Stomach (tissue), 9 donors: ENCODE results near the gene DHDH. TPM values are rescaled to one million over a fixed set of nuclear protein-coding genes. Genes with fewer than 3 reads are reported as not detected.
"Not testable (repeated sequence)": the region's sequence is repeated elsewhere in the genome, so short reads cannot be mapped to it uniquely, and the experiment has no call there.

Experiments used
- DNase-seq, 2 donors: peaks; one replicate each; pipeline versions ENCODE4 v3.0.0 to v3.0.0-alpha.2; 2013 to 2019
- H3K27ac ChIP-seq, 5 donors: fragments of 200-600 bp in 4 of 5; sonication (generic) in 4 of 5; one replicate each; pipeline ENCODE4 v1.5.1; 2013 to 2019; ENCODE audit warnings: mild to moderate bottlenecking in 1 of 5, moderate library complexity in 1 of 5
- H3K27me3 ChIP-seq, 3 donors: fragments of 200-600 bp; sonication (generic); one replicate each; pipeline ENCODE4 v1.5.1; 2017 to 2019; ENCODE audit warnings: mixed run types in 1 of 3
- H3K36me3 ChIP-seq, 4 donors: fragments of 200-600 bp; sonication (generic); 1 replicate in 3 of 4; 2 replicates in 1 of 4; pipeline ENCODE4 v1.5.1; 2016 to 2019
- H3K4me1 ChIP-seq, 4 donors: fragments of 200-600 bp; sonication (generic); one replicate each; pipeline ENCODE4 v1.5.1; 2016 to 2019
- H3K4me3 ChIP-seq, 4 donors: fragments of 200-600 bp; sonication (generic) in 3 of 4; one replicate each; pipeline ENCODE4 v1.5.1; 2016 to 2019; ENCODE audit warnings: mild to moderate bottlenecking in 1 of 4
- H3K9me3 ChIP-seq, 4 donors: fragments of 200-600 bp; sonication (generic); one replicate each; pipeline ENCODE4 v1.5.1; 2016 to 2019
- EP300 ChIP-seq: sonication (generic); formaldehyde crosslinking; IDR thresholded peaks from one replicate; pipeline ENCODE4 v1.6.1; 2017; ENCODE audit warnings: antibody characterized with exemption
- POLR2A ChIP-seq, 4 donors: fragments of 450-650 bp; IDR thresholded peaks; one replicate each; pipeline ENCODE4 v1.6.1; 2016; ENCODE audit warnings: antibody characterized with exemption in 4 of 4, control low read depth in 2 of 4, mild to moderate bottlenecking in 1 of 4, moderate library complexity in 1 of 4
- POLR2AphosphoS5 ChIP-seq, 3 donors: sonication (generic); formaldehyde crosslinking; IDR thresholded peaks; one replicate each; pipeline ENCODE4 v1.6.1; 2016; ENCODE audit warnings: antibody characterized with exemption in 3 of 3
- WGBS, 5 donors: extraction: QIAGEN DNeasy Blood & Tissue Kit in 3 of 5; methylation state at CpG; one replicate each; pipeline versions ENCODE4 v1.1.5 to v1.1.7; 2013 to 2018; 5-methylcytosine and 5-hydroxymethylcytosine counted together
- intact Hi-C: fragments of 100-400 bp; cut with DNase I; formaldehyde crosslinking; loops from one replicate; pipeline ENCODE4 v1.15.1; 2023; ENCODE audit warnings: low total_unique reads
- polyA plus RNA-seq, 3 donors: library from polyadenylated mRNA; stranded (reverse); fragments of 200-250 nt; gene quantifications; one replicate each; pipeline ENCODE4 v1.2.3, GENCODE V29; 2013
- total RNA-seq, 5 donors: library from RNA; depleted of rRNA; stranded (reverse); fragments of >200 nt; gene quantifications; one replicate each; pipeline versions ENCODE4 v1.1.0 to v1.2.3, GENCODE V29; 2014 to 2016
- TF ChIP-seq, protein P1 (sequence below), 7 experiments: fragments of 450-650 bp in 4 of 7; fragments of 200-600 bp in 3 of 7; sonication (generic) in 3 of 7; IDR thresholded peaks; one replicate each; pipeline ENCODE4 v1.5.1; 2016 to 2019; ENCODE audit warnings: antibody characterized with exemption in 7 of 7, control low read depth in 2 of 7, mild to moderate bottlenecking in 1 of 7
- donor health status: healthy with polysubstance abuse.
- donor health status: Bipolar disorder and iron deficiency.
- donor health status: healthy.

The DHDH gene
- total and polyA plus RNA-seq, 8 donors: 0.89 to 1.2 (median 0.93) TPM; not detected in 5

DNA sequence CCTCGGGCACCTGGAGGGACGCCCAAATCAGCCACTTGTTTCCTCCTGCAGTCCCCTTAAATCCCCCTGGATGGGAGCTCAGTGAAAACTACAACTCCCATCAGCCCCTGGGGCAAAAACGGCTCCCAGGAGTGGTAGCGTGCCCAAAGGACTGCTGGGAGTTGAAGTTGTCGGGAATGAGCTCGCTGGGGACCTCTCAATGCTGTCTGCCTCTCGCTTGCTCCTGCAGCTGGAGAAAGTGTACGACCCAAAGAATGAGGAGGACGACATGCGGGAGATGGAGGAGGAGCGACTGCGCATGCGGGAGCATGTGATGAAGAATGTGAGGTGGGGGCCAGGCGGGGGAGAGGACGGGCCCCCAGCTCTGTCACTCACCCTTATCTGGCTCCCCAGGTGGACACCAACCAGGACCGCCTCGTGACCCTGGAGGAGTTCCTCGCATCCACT is 14.7 kb upstream of the DHDH start:
- TF ChIP-seq EP300 (no peak), POLR2A (IDR thresholded peaks at IDR 0.05) (no peak), POLR2AphosphoS5 (IDR thresholded peaks at IDR 0.05) (no peak)
- TF ChIP-seq, protein P1, sequence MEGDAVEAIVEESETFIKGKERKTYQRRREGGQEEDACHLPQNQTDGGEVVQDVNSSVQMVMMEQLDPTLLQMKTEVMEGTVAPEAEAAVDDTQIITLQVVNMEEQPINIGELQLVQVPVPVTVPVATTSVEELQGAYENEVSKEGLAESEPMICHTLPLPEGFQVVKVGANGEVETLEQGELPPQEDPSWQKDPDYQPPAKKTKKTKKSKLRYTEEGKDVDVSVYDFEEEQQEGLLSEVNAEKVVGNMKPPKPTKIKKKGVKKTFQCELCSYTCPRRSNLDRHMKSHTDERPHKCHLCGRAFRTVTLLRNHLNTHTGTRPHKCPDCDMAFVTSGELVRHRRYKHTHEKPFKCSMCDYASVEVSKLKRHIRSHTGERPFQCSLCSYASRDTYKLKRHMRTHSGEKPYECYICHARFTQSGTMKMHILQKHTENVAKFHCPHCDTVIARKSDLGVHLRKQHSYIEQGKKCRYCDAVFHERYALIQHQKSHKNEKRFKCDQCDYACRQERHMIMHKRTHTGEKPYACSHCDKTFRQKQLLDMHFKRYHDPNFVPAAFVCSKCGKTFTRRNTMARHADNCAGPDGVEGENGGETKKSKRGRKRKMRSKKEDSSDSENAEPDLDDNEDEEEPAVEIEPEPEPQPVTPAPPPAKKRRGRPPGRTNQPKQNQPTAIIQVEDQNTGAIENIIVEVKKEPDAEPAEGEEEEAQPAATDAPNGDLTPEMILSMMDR (IDR thresholded peaks at IDR 0.05): no peak
- DNase-seq: peak in 1 of 2 donors; percentile 44

DNA sequence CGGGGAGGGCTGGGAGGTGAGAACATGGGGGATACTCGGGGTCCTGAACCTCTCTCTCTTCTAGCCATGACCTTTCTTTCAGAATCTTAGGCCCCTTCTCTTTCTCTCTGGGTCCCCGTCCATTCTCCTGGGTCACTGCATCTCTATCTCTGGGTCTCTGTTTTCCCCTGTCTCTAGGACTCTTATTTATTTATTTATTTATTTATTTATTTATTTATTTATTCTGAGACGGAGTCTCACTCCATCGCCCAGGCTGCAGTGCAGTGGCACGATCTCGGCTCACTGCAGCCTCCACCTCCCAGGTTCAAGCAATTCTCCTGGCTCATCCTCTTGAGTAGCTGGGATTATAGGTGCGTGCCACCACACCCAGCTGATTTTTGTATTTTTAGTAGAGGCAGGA is 14.2 kb upstream of the DHDH start:
- WGBS, 5 donors: 90 to 95% (median 93%) methylated on average over 8 of the region's 8 CpGs
- H3K4me3 ChIP-seq, H3K4me1 ChIP-seq, H3K27me3 ChIP-seq, H3K27ac ChIP-seq, H3K9me3 ChIP-seq, intact Hi-C loops, DNase-seq: not testable (repeated sequence)
- H3K36me3 ChIP-seq: peaks cover 50 to 97% (median 94%) of the 10 kb centered on the region in 4 donors

More for the DNA sequence above, 14.7 kb upstream of the DHDH start:
- no peak overlapping the region for H3K27ac ChIP-seq
- intact Hi-C loops: no loop called here
- peaks cover 54 to 100% (median 98%) of the 10 kb centered on the region in 4 donors for H3K36me3 ChIP-seq
- no peaks in the 10 kb centered on the region for H3K9me3 ChIP-seq
- H3K27me3 ChIP-seq: no peaks in the 10 kb centered on the region
- H3K4me1 ChIP-seq: no peaks in the 10 kb centered on the region
- 83 to 92% (median 88%) methylated on average over 18 of the region's 18 CpGs for WGBS, 5 donors
- no peak overlapping the region for H3K4me3 ChIP-seq

DNA sequence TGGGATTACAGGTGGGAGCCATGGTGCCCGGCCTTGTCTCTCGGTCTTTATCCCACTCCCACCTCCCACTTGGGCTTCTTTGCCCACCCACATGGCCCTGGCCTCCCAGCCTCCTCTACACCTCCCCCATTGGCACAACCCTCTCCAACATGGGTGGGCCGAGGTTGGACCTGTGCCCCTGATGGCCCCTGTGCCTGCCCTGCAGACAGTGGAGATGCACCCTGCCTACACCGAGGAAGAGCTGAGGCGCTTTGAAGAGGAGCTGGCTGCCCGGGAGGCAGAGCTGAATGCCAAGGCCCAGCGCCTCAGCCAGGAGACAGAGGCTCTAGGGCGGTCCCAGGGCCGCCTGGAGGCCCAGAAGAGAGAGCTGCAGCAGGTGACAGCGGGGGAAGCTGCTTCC is 12.6 kb upstream of the DHDH start:
- no peaks in the 10 kb centered on the region for H3K27me3 ChIP-seq
- peaks cover 0 to 10% (median 0%) of the 10 kb centered on the region in 4 donors for H3K4me1 ChIP-seq
- H3K27ac ChIP-seq: no peak overlapping the region
- TF ChIP-seq POLR2A (IDR thresholded peaks at IDR 0.05): no peak
- no peak for TF ChIP-seq EP300
- TF ChIP-seq POLR2AphosphoS5 (IDR thresholded peaks at IDR 0.05): no peak
- TF ChIP-seq, protein P1 (IDR thresholded peaks at IDR 0.05): no peak
- H3K9me3 ChIP-seq: no peaks in the 10 kb centered on the region
- WGBS, 5 donors: 83 to 92% (median 87%) methylated on average over 8 to 10 of the region's 10 CpGs
- H3K4me3 ChIP-seq: no peak overlapping the region
- no peak for DNase-seq
- H3K36me3 ChIP-seq: peaks cover 40 to 81% (median 77%) of the 10 kb centered on the region in 4 donors
- intact Hi-C loops: no loop called here

DNA sequence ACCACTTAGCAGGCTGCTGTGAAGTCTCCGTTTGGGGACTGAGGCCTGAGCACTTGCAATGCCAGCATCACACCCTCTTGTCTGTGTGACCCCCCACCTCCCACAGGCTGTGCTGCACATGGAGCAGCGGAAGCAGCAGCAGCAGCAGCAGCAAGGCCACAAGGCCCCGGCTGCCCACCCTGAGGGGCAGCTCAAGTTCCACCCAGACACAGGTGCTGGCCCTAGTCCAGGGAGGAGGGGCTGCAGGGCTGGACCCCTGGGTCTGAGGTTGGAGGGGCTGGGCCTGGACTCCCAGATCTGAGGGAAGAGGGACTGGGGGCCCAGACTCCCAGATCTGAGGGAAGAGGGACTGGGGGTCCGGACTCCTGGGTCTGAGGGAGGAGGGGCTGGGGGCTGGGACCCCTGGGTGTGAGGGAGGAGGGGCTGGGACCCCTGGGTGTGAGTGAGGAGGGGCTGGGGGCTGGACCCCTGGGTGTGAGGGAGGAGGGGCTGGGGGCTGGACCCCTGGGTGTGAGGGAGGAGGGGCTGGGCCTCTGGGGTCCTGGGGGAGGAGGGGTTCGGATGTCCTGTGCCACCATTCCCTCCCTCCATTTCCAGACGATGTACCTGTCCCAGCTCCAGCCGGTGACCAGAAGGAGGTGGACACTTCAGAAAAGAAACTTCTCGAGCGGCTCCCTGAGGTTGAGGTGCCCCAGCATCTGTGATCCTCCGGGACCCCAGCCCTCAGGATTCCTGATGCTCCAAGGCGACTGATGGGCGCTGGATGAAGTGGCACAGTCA is 11.6 kb upstream of the DHDH start:
- H3K27me3 ChIP-seq: no peaks in the 10 kb centered on the region
- intact Hi-C loops: no loop called here
- no peak overlapping the region for H3K27ac ChIP-seq
- no peaks in the 10 kb centered on the region for H3K9me3 ChIP-seq
- H3K36me3 ChIP-seq: peaks cover 30 to 71% (median 67%) of the 10 kb centered on the region in 4 donors
- DNase-seq: no peak
- 87 to 92% (median 89%) methylated on average over 12 of the region's 12 CpGs for WGBS, 5 donors
- no peak overlapping the region for H3K4me3 ChIP-seq
- H3K4me1 ChIP-seq: peaks cover 0 to 19% (median 3%) of the 10 kb centered on the region in 4 donors
- TF ChIP-seq EP300 (no peak), POLR2A (IDR thresholded peaks at IDR 0.05) (no peak), POLR2AphosphoS5 (IDR thresholded peaks at IDR 0.05) (no peak)
- TF ChIP-seq, protein P1 (IDR thresholded peaks at IDR 0.05): no peak
